NB4 (cell line): ENCODE data around the gene LTBP1.

Experiments used
- DNase-seq: peaks from one replicate; pipeline ENCODE4 v3.0.0; 2010; ENCODE audit warnings: low read depth
- H3K4me3 ChIP-seq: one replicate; pipeline ENCODE4 v1.5.1; 2011; ENCODE audit warnings: mild to moderate bottlenecking, low read depth, low read length, moderate library complexity
- CTCF ChIP-seq: IDR thresholded peaks from one replicate; pipeline ENCODE4 v1.5.1; 2012; ENCODE audit warnings: low read depth, low read length
- MAX ChIP-seq: IDR thresholded peaks from 2 replicates; pipeline ENCODE4 v1.6.1; 2011; ENCODE audit warnings: low read depth, low read length
- MYC ChIP-seq: IDR thresholded peaks from 2 replicates; pipeline ENCODE4 v1.6.1; 2011; ENCODE audit warnings: low read depth, low read length
- POLR2A ChIP-seq: IDR thresholded peaks from 2 replicates; pipeline ENCODE4 v1.6.1; 2011; ENCODE audit warnings: mild to moderate bottlenecking; ENCODE audit not compliant: insufficient read length; ENCODE audit errors: extremely low read depth

LTBP1 gene

GRCh38 chr2:33104726-33105125, 158.0 kb downstream of the LTBP1 start:
- TF ChIP-seq MAX (no peak), MYC (no peak), POLR2A (no peak), CTCF (no peak)
- no peak overlapping the region for H3K4me3 ChIP-seq
- DNase-seq = no peak

GRCh38 chr2:33106115-33106514, 159.4 kb downstream of the LTBP1 start:
- H3K4me3 ChIP-seq = no peak overlapping the region
- no peak for TF ChIP-seq MAX
- no peak for TF ChIP-seq CTCF
- no peak for TF ChIP-seq MYC
- no peak for TF ChIP-seq POLR2A
- no peak for DNase-seq

GRCh38 chr2:33107690-33108482, 161.1 kb downstream of the LTBP1 start:
- no peak for DNase-seq
- H3K4me3 ChIP-seq = no peak overlapping the region
- TF ChIP-seq MAX = no peak
- TF ChIP-seq MYC = no peak
- TF ChIP-seq POLR2A = no peak
- TF ChIP-seq CTCF = no peak

GRCh38 chr2:33108483-33109443, 162.0 kb downstream of the LTBP1 start:
- DNase-seq = no peak

More at GRCh38 chr2:33108483-33109443, 162.0 kb downstream of the LTBP1 start:
- no peak for TF ChIP-seq MAX
- no peak for TF ChIP-seq MYC
- no peak for TF ChIP-seq CTCF
- no peak for TF ChIP-seq POLR2A
- H3K4me3 ChIP-seq = no peak overlapping the region
